ENCODE results near the gene FLOT1.

Gene FLOT1

DNA sequence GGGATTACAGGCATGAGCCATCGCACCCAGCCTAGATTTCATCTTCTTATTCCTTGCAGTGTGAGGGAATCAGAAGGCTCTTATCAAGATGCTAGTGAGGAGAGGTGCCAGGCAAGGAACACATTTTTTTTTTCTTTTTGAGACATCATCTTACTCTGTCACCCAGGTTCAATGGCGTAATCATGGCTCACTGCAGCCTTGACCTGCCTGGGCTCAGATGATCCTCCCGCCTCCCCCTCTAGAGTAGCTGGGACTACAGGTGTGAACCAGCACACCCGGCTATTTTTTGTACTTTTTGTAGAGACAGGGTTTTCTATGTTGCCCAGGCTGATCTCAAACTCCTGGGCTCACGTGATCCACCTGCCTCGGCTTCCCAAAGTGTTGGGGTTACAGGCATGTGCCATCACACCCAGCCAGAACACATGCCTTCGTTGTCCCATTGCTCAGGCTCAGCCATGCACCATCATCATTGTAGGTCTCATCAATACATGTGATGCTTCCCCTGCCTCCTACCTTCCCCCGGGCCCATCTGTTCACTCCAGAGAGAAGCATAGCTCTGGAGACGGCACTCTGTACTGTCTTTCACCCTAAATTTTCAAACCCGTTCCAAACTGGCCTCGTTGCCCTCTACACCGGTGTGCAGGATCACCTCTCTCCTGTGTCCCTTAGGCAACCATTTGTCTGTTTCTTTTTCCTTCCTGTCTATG lies 10.1 kb downstream of the FLOT1 start:
- H4K12ac ChIP-seq (ENCODE audit: low read depth, low read length): no peak overlapping the region
- no peak overlapping the region for H3K27ac ChIP-seq (ENCODE audit: low read depth, low read length)
- no peak overlapping the region for H3K4me2 ChIP-seq (ENCODE audit: low read length)
- no peak overlapping the region for H2BK12ac ChIP-seq (ENCODE audit: low read length)
- DNase-seq: no peak
- H2BK5ac ChIP-seq (ENCODE audit: low read depth, low read length, poor library complexity): no peak overlapping the region
- no peak overlapping the region for H2BK120ac ChIP-seq (ENCODE audit: insufficient read depth, low read length, poor library complexity)
- H3K9ac ChIP-seq (ENCODE audit: low read length): no peak overlapping the region
- no peak overlapping the region for H3K18ac ChIP-seq (ENCODE audit: low read length)
- no CpG with 5 or more reads among the region's 12 CpGs for WGBS (ENCODE audit: extremely low coverage, insufficient coverage, insufficient read length)
- H3K36me3 ChIP-seq (ENCODE audit: control insufficient read depth in 1 of 2, insufficient read depth in 2 of 2, low read length in 2 of 2): peaks cover 45 to 46% of the 10 kb centered on the region in 2 experiments
- H3K9me3 ChIP-seq (ENCODE audit: insufficient read depth, low read depth, low read length): no peaks in the 10 kb centered on the region
- H3K23ac ChIP-seq (ENCODE audit: low read length): no peak overlapping the region
- no peaks in the 10 kb centered on the region for H3K79me2 ChIP-seq (ENCODE audit: control insufficient read depth, insufficient read depth, low read length, poor library complexity)
- no peak overlapping the region for H3K4me3 ChIP-seq (ENCODE audit: low read depth, low read length)
- no peak overlapping the region for H4K8ac ChIP-seq (ENCODE audit: low read depth, low read length)
- no peak overlapping the region for H3K14ac ChIP-seq (ENCODE audit: low read length)
- no peak overlapping the region for H2AFZ ChIP-seq (ENCODE audit: insufficient read depth, low read length, poor library complexity)
- H4K91ac ChIP-seq (ENCODE audit: low read depth, low read length): no peak overlapping the region
- peaks cover 3 to 5% of the 10 kb centered on the region in 2 experiments for H3K4me1 ChIP-seq (ENCODE audit: control insufficient read depth in 1 of 2, insufficient read depth in 2 of 2, low read length in 2 of 2)
- peaks cover 3% of the 10 kb centered on the region for H3K79me1 ChIP-seq (ENCODE audit: low read length)
- no peak overlapping the region for H3K4ac ChIP-seq (ENCODE audit: low read depth, low read length)
- no peak overlapping the region for H2AK5ac ChIP-seq (ENCODE audit: low read length)
- H3K27me3 ChIP-seq (ENCODE audit: insufficient read depth, low read length): no peaks in the 10 kb centered on the region

DNA sequence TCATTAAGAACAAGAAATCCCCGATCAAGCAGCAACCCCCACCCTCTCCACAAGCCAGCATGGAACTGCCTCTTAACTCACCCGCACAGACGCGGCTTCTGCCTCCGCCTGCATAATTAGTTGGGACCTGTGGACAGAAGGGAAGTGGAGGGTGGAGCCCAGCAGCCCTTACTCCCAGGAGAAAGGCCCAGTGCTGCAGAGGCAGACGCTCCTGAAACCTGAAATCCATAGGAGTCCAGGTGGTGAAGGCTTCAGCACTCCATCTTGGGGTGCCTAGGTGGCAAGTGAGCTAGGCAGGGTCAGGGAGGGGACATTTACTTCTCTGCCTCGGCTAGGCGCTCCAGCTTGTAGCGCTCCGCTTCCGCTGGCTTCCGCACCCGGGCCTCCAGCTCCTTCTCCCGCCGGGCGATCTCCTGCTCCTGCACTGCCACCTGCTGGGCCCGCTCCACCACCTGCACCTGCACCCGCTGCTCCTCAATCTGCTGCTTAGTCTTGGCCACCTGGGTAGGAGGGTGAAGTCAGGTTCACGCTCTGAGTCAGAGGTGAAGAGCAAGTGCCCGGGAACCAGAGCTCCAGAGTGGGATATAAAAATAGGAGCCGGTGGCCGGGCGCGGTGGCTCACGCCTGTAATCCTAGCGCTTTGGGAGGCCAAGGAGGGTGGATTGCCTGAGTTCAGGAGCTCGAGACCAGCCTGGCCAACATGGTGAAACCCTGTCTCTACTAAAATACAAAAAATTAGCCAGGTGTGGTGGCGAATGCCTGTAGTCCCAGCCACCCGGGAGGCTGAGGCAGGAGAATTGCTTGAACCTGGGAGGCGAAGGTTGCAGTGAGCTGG lies 11.7 kb downstream of the FLOT1 start:
- Histone ChIP-seq H3K4me3 (ENCODE audit: low read depth, low read length) (no peak overlapping the region), H3K27me3 (ENCODE audit: insufficient read depth, low read length) (no peaks in the 10 kb centered on the region), H4K91ac (ENCODE audit: low read depth, low read length) (no peak overlapping the region), H2AFZ (ENCODE audit: insufficient read depth, low read length, poor library complexity) (no peak overlapping the region), H3K14ac (ENCODE audit: low read length) (no peak overlapping the region), H2BK5ac (ENCODE audit: low read depth, low read length, poor library complexity) (no peak overlapping the region), H3K18ac (ENCODE audit: low read length) (no peak overlapping the region), H4K8ac (ENCODE audit: low read depth, low read length) (no peak overlapping the region), H4K12ac (ENCODE audit: low read depth, low read length) (no peak overlapping the region), H3K79me1 (ENCODE audit: low read length) (no peaks in the 10 kb centered on the region), H3K4me1 (ENCODE audit: control insufficient read depth in 1 of 2, insufficient read depth in 2 of 2, low read length in 2 of 2) (no peaks in the 10 kb centered on the region), H3K27ac (ENCODE audit: low read depth, low read length) (no peak overlapping the region), H3K4me2 (ENCODE audit: low read length) (no peak overlapping the region), H2AK5ac (ENCODE audit: low read length) (no peak overlapping the region), H3K9ac (ENCODE audit: low read length) (no peak overlapping the region), H3K23ac (ENCODE audit: low read length) (no peak overlapping the region), H3K4ac (ENCODE audit: low read depth, low read length) (no peak overlapping the region), H3K9me3 (ENCODE audit: insufficient read depth, low read depth, low read length) (no peaks in the 10 kb centered on the region), H3K36me3 (ENCODE audit: control insufficient read depth in 1 of 2, insufficient read depth in 2 of 2, low read length in 2 of 2) (peaks cover 38 to 39% of the 10 kb centered on the region in 2 experiments), H2BK12ac (ENCODE audit: low read length) (no peak overlapping the region), H3K79me2 (ENCODE audit: control insufficient read depth, insufficient read depth, low read length, poor library complexity) (no peaks in the 10 kb centered on the region), H2BK120ac (ENCODE audit: insufficient read depth, low read length, poor library complexity) (no peak overlapping the region)
- no CpG with 5 or more reads among the region's 30 CpGs for WGBS (ENCODE audit: extremely low coverage, insufficient coverage, insufficient read length)
- DNase-seq: peak; percentile 86 to 87

DNA sequence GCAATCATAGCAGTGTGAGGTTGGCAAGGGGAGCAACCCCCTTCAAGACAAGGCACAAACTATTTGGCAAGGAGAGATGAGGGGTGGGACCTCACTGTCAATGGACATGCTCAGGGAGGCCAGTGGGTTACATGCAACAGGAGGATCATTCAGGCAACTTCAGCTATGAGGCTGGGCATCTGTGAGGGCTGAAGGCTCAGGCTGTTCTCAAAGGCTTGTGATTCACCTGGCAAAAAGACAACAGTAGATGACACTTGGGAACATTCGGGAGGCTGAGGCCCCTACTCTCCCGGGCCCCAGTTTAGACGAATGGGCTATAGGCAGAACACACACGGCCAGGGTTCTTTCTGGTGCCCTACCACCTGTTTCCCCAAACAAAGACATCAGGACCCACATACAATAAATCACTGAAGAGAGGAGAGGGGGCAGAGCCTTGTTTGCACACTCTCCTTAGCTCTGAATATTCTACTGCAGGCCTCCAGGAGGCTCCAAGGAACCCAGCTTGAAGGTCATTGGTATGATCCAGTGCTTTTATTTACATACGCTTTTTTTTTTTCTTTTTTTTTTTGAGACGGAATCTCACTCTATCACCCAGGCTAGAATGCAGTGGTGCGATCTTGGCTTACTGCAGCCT lies 14.4 kb downstream of the FLOT1 start:
- Histone ChIP-seq H3K4me2 (ENCODE audit: low read length) (no peak overlapping the region), H3K4me1 (ENCODE audit: control insufficient read depth in 1 of 2, insufficient read depth in 2 of 2, low read length in 2 of 2) (peaks cover 0 to 4% of the 10 kb centered on the region in 2 experiments), H3K4me3 (ENCODE audit: low read depth, low read length) (no peak overlapping the region), H3K14ac (ENCODE audit: low read length) (no peak overlapping the region), H2BK120ac (ENCODE audit: insufficient read depth, low read length, poor library complexity) (no peak overlapping the region), H3K9ac (ENCODE audit: low read length) (no peak overlapping the region), H3K27ac (ENCODE audit: low read depth, low read length) (no peak overlapping the region), H3K36me3 (ENCODE audit: control insufficient read depth in 1 of 2, insufficient read depth in 2 of 2, low read length in 2 of 2) (peaks cover 38 to 51% of the 10 kb centered on the region in 2 experiments), H4K8ac (ENCODE audit: low read depth, low read length) (no peak overlapping the region), H2BK12ac (ENCODE audit: low read length) (no peak overlapping the region), H3K79me2 (ENCODE audit: control insufficient read depth, insufficient read depth, low read length, poor library complexity) (no peaks in the 10 kb centered on the region), H3K4ac (ENCODE audit: low read depth, low read length) (no peak overlapping the region), H2BK5ac (ENCODE audit: low read depth, low read length, poor library complexity) (no peak overlapping the region), H3K23ac (ENCODE audit: low read length) (no peak overlapping the region), H4K12ac (ENCODE audit: low read depth, low read length) (no peak overlapping the region), H3K9me3 (ENCODE audit: insufficient read depth, low read depth, low read length) (peaks cover 2% of the 10 kb centered on the region), H3K79me1 (ENCODE audit: low read length) (no peaks in the 10 kb centered on the region), H2AFZ (ENCODE audit: insufficient read depth, low read length, poor library complexity) (no peak overlapping the region), H3K27me3 (ENCODE audit: insufficient read depth, low read length) (no peaks in the 10 kb centered on the region), H2AK5ac (ENCODE audit: low read length) (no peak overlapping the region), H4K91ac (ENCODE audit: low read depth, low read length) (no peak overlapping the region), H3K18ac (ENCODE audit: low read length) (no peak overlapping the region)
- no CpG with 5 or more reads among the region's 7 CpGs for WGBS (ENCODE audit: extremely low coverage, insufficient coverage, insufficient read length)
- no peak for DNase-seq

DNA sequence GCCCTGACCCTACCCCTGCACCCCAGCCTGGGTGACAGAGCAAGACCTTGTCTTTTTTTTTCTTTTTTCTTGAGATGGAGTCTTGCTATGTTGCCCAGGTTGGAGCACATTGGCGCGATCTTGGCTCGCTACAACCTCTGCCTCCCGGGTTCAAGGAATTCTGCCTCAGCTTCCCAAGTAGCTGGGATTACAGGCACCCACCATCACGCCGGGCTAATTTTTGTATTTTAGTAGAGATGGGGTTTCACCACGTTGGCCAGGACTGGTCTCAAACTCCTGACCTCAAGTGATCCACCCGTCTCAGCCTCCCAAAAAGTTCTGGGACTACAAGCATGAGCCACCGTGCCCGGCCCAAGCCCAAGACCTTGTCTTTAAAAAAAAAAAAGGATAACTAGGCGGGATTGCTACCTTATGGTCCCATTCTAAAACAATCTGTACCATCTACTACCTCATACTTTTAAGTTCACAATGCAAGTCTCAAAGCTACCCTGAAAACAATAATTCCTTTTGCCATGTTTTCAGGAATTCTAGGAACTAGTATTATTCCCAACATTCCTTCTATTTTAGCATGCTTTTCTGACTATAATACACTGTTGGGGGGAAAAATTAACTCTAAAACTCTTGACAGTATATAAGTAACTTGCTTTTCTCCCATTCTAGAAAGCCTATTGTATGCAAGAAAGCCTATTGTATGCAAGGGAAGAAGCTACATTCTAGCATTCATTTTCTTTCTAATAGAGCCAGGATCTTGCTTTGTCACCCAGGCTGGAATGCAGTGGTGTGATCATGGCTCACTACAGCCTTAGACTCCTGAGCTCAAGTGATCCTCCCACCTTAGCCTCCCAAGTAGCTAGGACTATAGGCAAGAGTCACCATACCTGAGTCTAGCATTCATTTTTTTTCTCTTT lies 15.7 kb downstream of the FLOT1 start:
- Histone ChIP-seq H3K23ac (ENCODE audit: low read length) (no peak overlapping the region), H3K27me3 (ENCODE audit: insufficient read depth, low read length) (no peaks in the 10 kb centered on the region), H3K27ac (ENCODE audit: low read depth, low read length) (no peak overlapping the region), H4K12ac (ENCODE audit: low read depth, low read length) (no peak overlapping the region), H2AFZ (ENCODE audit: insufficient read depth, low read length, poor library complexity) (no peak overlapping the region), H3K79me2 (ENCODE audit: control insufficient read depth, insufficient read depth, low read length, poor library complexity) (peaks cover 3% of the 10 kb centered on the region), H3K9me3 (ENCODE audit: insufficient read depth, low read depth, low read length) (peaks cover 2% of the 10 kb centered on the region), H2BK12ac (ENCODE audit: low read length) (no peak overlapping the region), H4K91ac (ENCODE audit: low read depth, low read length) (no peak overlapping the region), H3K36me3 (ENCODE audit: control insufficient read depth in 1 of 2, insufficient read depth in 2 of 2, low read length in 2 of 2) (peaks cover 39 to 56% of the 10 kb centered on the region in 2 experiments), H3K4ac (ENCODE audit: low read depth, low read length) (no peak overlapping the region), H3K4me2 (ENCODE audit: low read length) (no peak overlapping the region), H2AK5ac (ENCODE audit: low read length) (no peak overlapping the region), H3K4me3 (ENCODE audit: low read depth, low read length) (no peak overlapping the region), H2BK5ac (ENCODE audit: low read depth, low read length, poor library complexity) (no peak overlapping the region), H3K14ac (ENCODE audit: low read length) (no peak overlapping the region), H3K4me1 (ENCODE audit: control insufficient read depth in 1 of 2, insufficient read depth in 2 of 2, low read length in 2 of 2) (peaks cover 0 to 4% of the 10 kb centered on the region in 2 experiments), H3K9ac (ENCODE audit: low read length) (no peak overlapping the region), H4K8ac (ENCODE audit: low read depth, low read length) (no peak overlapping the region), H3K79me1 (ENCODE audit: low read length) (peaks cover 3% of the 10 kb centered on the region), H3K18ac (ENCODE audit: low read length) (no peak overlapping the region), H2BK120ac (ENCODE audit: insufficient read depth, low read length, poor library complexity) (no peak overlapping the region)
- no peak for DNase-seq
- no CpG with 5 or more reads among the region's 11 CpGs for WGBS (ENCODE audit: extremely low coverage, insufficient coverage, insufficient read length)

Data from trophoblast cell (in vitro differentiated cells and primary cell).